Measurements from ENCODE around the gene SDF4. TPM values are rescaled to one million over a fixed set of nuclear protein-coding genes. Genes with fewer than 3 reads are reported as not detected.
A peak's percentile ranks its signal among the peaks of the same experiment; 100 is the strongest.

The SDF4 gene
- total and polyA plus RNA-seq, 2 of the 4 experiments (the other 2 are of a cell fraction) = 57.0 to 250 TPM

DNA sequence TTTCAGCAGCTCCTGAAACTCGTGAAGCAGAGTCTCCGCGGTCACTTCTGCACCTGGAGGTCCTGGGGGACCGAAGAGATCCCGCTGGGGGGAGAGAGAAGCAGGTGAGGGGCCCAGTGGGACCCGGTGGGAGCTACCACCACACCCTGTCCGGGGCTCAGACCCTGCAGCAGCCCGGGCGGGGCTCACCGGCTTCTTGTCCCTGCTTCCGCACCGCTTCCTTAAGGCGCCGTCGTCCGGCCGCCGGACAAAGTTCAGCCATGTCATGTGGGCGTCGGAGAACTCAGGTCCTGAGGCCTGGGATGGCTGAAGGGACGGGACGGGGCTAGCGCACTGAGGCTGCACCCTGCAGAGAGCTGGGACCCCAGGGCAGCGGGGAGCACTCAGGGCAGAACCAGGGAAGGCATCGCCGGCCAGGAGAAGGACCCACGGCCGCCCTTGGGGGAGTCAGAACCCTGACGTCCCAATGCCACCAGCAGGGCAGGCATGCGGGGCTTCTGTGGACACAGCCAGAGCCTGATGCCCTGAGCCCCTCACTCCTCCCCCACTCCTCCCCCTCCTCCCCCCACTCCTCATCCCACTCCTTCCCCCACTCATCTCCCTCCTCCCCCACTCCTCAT lies 12.5 kb upstream of the SDF4 start:
- dilution Hi-C loops (cut with HindIII; ENCODE audit: low sequenced_read_pairs, unreplicated experiment) = no loop called here
- in situ Hi-C loops (cut with MboI; ENCODE audit: low sequenced_read_pairs) = no loop called here
- Histone ChIP-seq H2BK20ac (ENCODE audit: low read depth, low read length) (no peak overlapping the region), H3K9ac (ENCODE audit: low read depth, low read length) (no peak overlapping the region), H2AFZ (replicated peaks; ENCODE audit: low read length, poor library complexity) (peak overlapping the region; percentile 32), H3K27me3 (ENCODE audit: control insufficient read depth, insufficient read depth, low read length) (no peaks in the 10 kb centered on the region), H2BK120ac (ENCODE audit: low read depth, low read length) (no peak overlapping the region), H2BK5ac (ENCODE audit: low read depth, low read length, poor library complexity, severe bottlenecking) (no peak overlapping the region), H3K36me3 (ENCODE audit: control insufficient read depth, insufficient read depth, low read length) (peaks cover 2% of the 10 kb centered on the region; the same call in 1 of the 2 replicates), H3K79me1 (ENCODE audit: low read depth in 1 of 2, low read length in 2 of 2) (no peaks in the 10 kb centered on the region), H4K20me1 (ENCODE audit: insufficient read depth, low read length) (no peaks in the 10 kb centered on the region), H3K4me1 (ENCODE audit: control insufficient read depth, insufficient read depth, low read length) (peaks cover 8% of the 10 kb centered on the region), H3K4me2 (ENCODE audit: low read depth, low read length) (no peak overlapping the region), H3K27ac (ENCODE audit: insufficient read depth, low read length) (no peak overlapping the region), H3K14ac (replicated peaks; ENCODE audit: low read depth, low read length) (no peak overlapping the region), H3K9me3 (ENCODE audit: control insufficient read depth, insufficient read depth, low read length) (no peaks in the 10 kb centered on the region), H2BK15ac (ENCODE audit: low read depth, low read length) (no peak overlapping the region), H3K4ac (ENCODE audit: low read depth, low read length) (no peak overlapping the region), H2AK9ac (replicated peaks; ENCODE audit: low read depth, low read length, poor library complexity) (peak overlapping the region; percentile 50), H4K8ac (ENCODE audit: low read depth in 2 of 2, low read length in 2 of 2) (no peak overlapping the region), H4K91ac (ENCODE audit: insufficient read depth, low read depth, low read length) (no peak overlapping the region), H3K23ac (ENCODE audit: low read depth, low read length) (no peak overlapping the region), H4K5ac (ENCODE audit: low read depth, low read length) (no peak overlapping the region), H3K9me1 (ENCODE audit: insufficient read depth, low read length) (no peaks in the 10 kb centered on the region), H2AK5ac (ENCODE audit: low read depth, low read length) (no peak overlapping the region; the same call in 1 of the 2 replicates), H3K18ac (ENCODE audit: low read depth, low read length) (no peak overlapping the region), H3K56ac (ENCODE audit: extremely low read depth, insufficient read depth, low read length) (no peak overlapping the region), H3K4me3 (ENCODE audit: insufficient read depth, low read depth, low read length) (no peak overlapping the region)
- intact Hi-C loops (cut with micrococcal nuclease) = no loop called here
- TF ChIP-seq FOS (IDR thresholded peaks at IDR 0.05; ENCODE audit: low read depth, low read length) (no peak), RFX5 (IDR thresholded peaks at IDR 0.05; ENCODE audit: low read depth, low read length) (no peak), CHD1 (IDR thresholded peaks at IDR 0.05; ENCODE audit: low read depth, low read length) (no peak), NFE2L2 (IDR thresholded peaks at IDR 0.05; ENCODE audit: low read depth, low read length) (no peak)
- no peak for DNase-seq
- no peak for ATAC-seq (ENCODE audit: low read depth)
- WGBS, 2 experiments (ENCODE audit: extremely low coverage in 2 of 2, insufficient read length in 1 of 2) = 66% methylated on average over 19 of the region's 30 CpGs; no CpG with 5 or more reads in 1 of the 2 experiments
- ChIA-PET POLR2A (ENCODE audit: unreplicated experiment) (no interaction called here), CTCF (no interaction called here)
- BruUV-seq (replicated peaks) = no TSS peak

Measured in IMR-90 (cell line).